Erythroblast (primary cell): Measurements from ENCODE around the gene DLEC1.

ENCODE experiments used
- GATA1 ChIP-seq: IDR thresholded peaks from 2 replicates; pipeline ENCODE4 v1.6.1; 2011; ENCODE audit warnings: low read depth, mild to moderate bottlenecking, control low read depth, low read length, moderate library complexity
- POLR2A ChIP-seq: IDR thresholded peaks from 2 replicates; pipeline ENCODE4 v1.6.1; 2011; ENCODE audit warnings: mild to moderate bottlenecking, low read length

GRCh38 chr3:38003371-38003816 lies 35.6 kb upstream of the DLEC1 start:
- TF ChIP-seq POLR2A = no peak
- TF ChIP-seq GATA1 = no peak
